Spleen (tissue), 7 donors: ENCODE results near the gene ABRACL.

Experiments used
- CTCF ChIP-seq, 11 experiments: fragments of 200-600 bp in 7 of 11; fragments of 450-650 bp in 4 of 11; sonication (generic) in 4 of 11; IDR thresholded peaks in 8 of 11; conservative IDR thresholded peaks in 3 of 11; 1 replicate in 7 of 11; 2 replicates in 4 of 11; pipeline versions ENCODE4 v1.4.0 to v1.8.0; 2016 to 2021; ENCODE audit warnings: antibody characterized with exemption in 11 of 11, inconsistent platforms in 4 of 11, mild to moderate bottlenecking in 1 of 11
- POLR2A ChIP-seq, 3 donors: fragments of 450-650 bp; IDR thresholded peaks; one replicate each; pipeline ENCODE4 v1.5.1; 2017; ENCODE audit warnings: antibody characterized with exemption in 3 of 3, mild to moderate bottlenecking in 1 of 3
- donor health status: DM: no; HTN: no; CAD: no; lungs with moderate emphysema.
- donor health status: DM: no; HTN: no; CAD: no.
- donor health status: DM: no; HTN: no; CAD: no.

GRCh38 chr6:139051396-139052060 is 23.0 kb downstream of the ABRACL start:
- TF ChIP-seq CTCF (IDR thresholded peaks at IDR 0.05 in 8 of 11, conservative IDR thresholded peaks at IDR 0.05 in 3 of 11) (no peak), POLR2A (IDR thresholded peaks at IDR 0.05) (no peak)
